OCI-LY7 (cell line): Measurements from ENCODE around the gene MAN1A2. TPM values are rescaled to one million over a fixed set of nuclear protein-coding genes. Genes with fewer than 3 reads are reported as not detected.

Source experiments
- BruUV-seq: library from RNA; stranded (reverse); fragments of 400-500 nt; replicated peaks from 2 replicates; lab custom pipeline; 2021; lab: Mats Ljungman, UMichigan
- CTCF ChIA-PET: fragments of 300-600 bp; sonication (Branson Sonifier 250); formaldehyde crosslinking; loops from one replicate; lab custom pipeline; 2022; ENCODE audit warnings: antibody characterized with exemption; ENCODE audit not compliant: unreplicated experiment; lab: Charles Lee
- POLR2A ChIA-PET: fragments of 300-600 bp; sonication (Branson Sonifier 250); formaldehyde crosslinking; loops from one replicate; lab custom pipeline; 2022; ENCODE audit warnings: antibody characterized with exemption; lab: Charles Lee
- DNase-seq: peaks from one replicate; pipeline ENCODE4 v3.0.0-alpha.2; 2015; ENCODE audit warnings: low spot score
- H2AFZ ChIP-seq: fragments of 200-600 bp; sonication (generic), shearing (Covaris generic); 2 replicates; pipeline ENCODE4 v1.6.1; 2014; ENCODE audit warnings: mild to moderate bottlenecking, antibody characterized with exemption, low read length, moderate library complexity
- H3K27ac ChIP-seq: fragments of 200-600 bp; sonication (generic); 2 replicates; pipeline ENCODE4 v1.5.1; 2014; ENCODE audit warnings: mixed run types, low read depth, mild to moderate bottlenecking, moderate library complexity, low read length, inconsistent platforms; ENCODE audit not compliant: poor library complexity, severe bottlenecking
- H3K36me3 ChIP-seq: fragments of 200-600 bp; sonication (generic); 2 replicates; pipeline ENCODE4 v1.6.1; 2014; ENCODE audit warnings: mild to moderate bottlenecking, antibody characterized with exemption, low read length, moderate library complexity, mixed read lengths; ENCODE audit not compliant: insufficient read depth
- H3K4me1 ChIP-seq: fragments of 200-600 bp; sonication (generic); 2 replicates; pipeline ENCODE4 v1.5.1; 2014; ENCODE audit warnings: mild to moderate bottlenecking, low read length; ENCODE audit not compliant: insufficient read depth, poor library complexity, severe bottlenecking
- H3K4me2 ChIP-seq: fragments of 200-600 bp; sonication (generic); 2 replicates; pipeline ENCODE4 v1.6.1; 2014; ENCODE audit warnings: mild to moderate bottlenecking, low read length
- H3K4me3 ChIP-seq: fragments of 200-600 bp; sonication (generic); 2 replicates; pipeline ENCODE4 v1.5.1; 2014; ENCODE audit warnings: mild to moderate bottlenecking, low read depth, low read length; ENCODE audit not compliant: poor library complexity, severe bottlenecking
- H3K79me2 ChIP-seq: fragments of 200-600 bp; sonication (generic); 2 replicates; pipeline ENCODE4 v1.6.1; 2016; ENCODE audit warnings: low read depth, mild to moderate bottlenecking, low read length, moderate library complexity, mixed read lengths; ENCODE audit not compliant: insufficient read depth
- H3K9me2 ChIP-seq: fragments of 200-600 bp; sonication (generic); 2 replicates; pipeline ENCODE4 v1.6.1; 2016; ENCODE audit warnings: mild to moderate bottlenecking, low read length, mixed read lengths; ENCODE audit not compliant: insufficient read depth
- H3K9me3 ChIP-seq: fragments of 200-600 bp; sonication (generic); 2 replicates; pipeline ENCODE4 v1.6.1; 2014; ENCODE audit warnings: mild to moderate bottlenecking, mixed run types, low read length, mixed read lengths
- H4K20me1 ChIP-seq: fragments of 200-600 bp; sonication (generic); 2 replicates; pipeline ENCODE4 v1.6.1; 2014; ENCODE audit warnings: mild to moderate bottlenecking, antibody characterized with exemption, low read length, moderate library complexity, mixed read lengths; ENCODE audit not compliant: insufficient read depth
- CTCF ChIP-seq: fragments of 200-600 bp; sonication (generic); conservative IDR thresholded peaks from 2 replicates; pipeline ENCODE4 v1.5.1; 2014; ENCODE audit warnings: mild to moderate bottlenecking, antibody characterized with exemption, low read length, moderate library complexity, mixed read lengths
- EZH2phosphoT487 ChIP-seq: fragments of 200-600 bp; sonication (generic); IDR thresholded peaks from 2 replicates; pipeline ENCODE4 v1.6.1; 2018; ENCODE audit warnings: low read depth, borderline replicate concordance, mild to moderate bottlenecking, mixed run types, antibody characterized with exemption, low read length, moderate library complexity, mixed read lengths
- intact Hi-C: fragments of 100-400 bp; cut with micrococcal nuclease; formaldehyde crosslinking; loops from one replicate; pipeline ENCODE4 v1.10.0; 2022; ENCODE audit not compliant: unreplicated experiment
- total RNA-seq, 2 experiments: library from RNA; depleted of rRNA in 1 of 2; stranded (reverse); fragments of >200 nt in 1 of 2; shearing (Covaris generic) in 1 of 2; gene quantifications; 2 replicates each; pipeline ENCODE4 v1.2.3, GENCODE V29; 2014 to 2022

The MAN1A2 gene
- total RNA-seq, 2 experiments from 2014 or later = 16.1 to 27.5 TPM

- H3K4me1 ChIP-seq = peaks cover 15% of the 10 kb centered on the region
- peak overlapping the region; percentile 16 for H3K4me2 ChIP-seq
- no peaks in the 10 kb centered on the region for H4K20me1 ChIP-seq
- intact Hi-C loops = loop anchor here (10.0 kb wide), 1 partner anchor 305 kb away; no protein-coding TSS in a partner anchor
- no peak overlapping the region for H3K27ac ChIP-seq
- H3K79me2 ChIP-seq = no peaks in the 10 kb centered on the region
- H3K9me2 ChIP-seq = no peaks in the 10 kb centered on the region
- POLR2A ChIA-PET = interaction anchor here (0.6 to 1.2 kb wide), 4 partner anchors 9 to 567 kb away, joined by 3 to 4 read pairs (median 3); no protein-coding TSS in a partner anchor
- TF ChIP-seq CTCF (no peak), EZH2phosphoT487 (no peak)
- peak; percentile 19 for DNase-seq
- no peaks in the 10 kb centered on the region for H3K36me3 ChIP-seq
- CTCF ChIA-PET = no interaction called here
- no peak overlapping the region for H3K4me3 ChIP-seq
- BruUV-seq = no TSS peak
- no peaks in the 10 kb centered on the region for H3K9me3 ChIP-seq
- peak overlapping the region; percentile 14 for H2AFZ ChIP-seq
These were observed 7.5 kb upstream of the MAN1A2 start for GRCh38 chr1:117359561-117360289.

- peaks cover 29% of the 10 kb centered on the region for H3K4me1 ChIP-seq
- no peak overlapping the region for H2AFZ ChIP-seq
- H3K79me2 ChIP-seq = peaks cover 15% of the 10 kb centered on the region; the same call in 1 of the 2 replicates
- intact Hi-C loops = loop anchor here (10.0 kb wide), 1 partner anchor 302 kb away; no protein-coding TSS in a partner anchor
- ChIA-PET POLR2A (interaction anchor here (0.7 kb wide), 1 partner anchor 431 kb away, joined by 3 read pairs; no protein-coding TSS in a partner anchor), CTCF (no interaction called here)
- no peak for DNase-seq
- H3K4me3 ChIP-seq = no peak overlapping the region
- no peak overlapping the region for H3K27ac ChIP-seq
- no peaks in the 10 kb centered on the region for H3K9me3 ChIP-seq
- no peaks in the 10 kb centered on the region for H3K9me2 ChIP-seq
- H3K36me3 ChIP-seq = no peaks in the 10 kb centered on the region
- no peaks in the 10 kb centered on the region for H4K20me1 ChIP-seq
- no peak overlapping the region for H3K4me2 ChIP-seq
- BruUV-seq = no TSS peak
- TF ChIP-seq CTCF (no peak), EZH2phosphoT487 (no peak)
These were observed 4.3 kb upstream of the MAN1A2 start for GRCh38 chr1:117362986-117363385.
